Transverse colon (tissue), 4 donors: ENCODE data around the gene TNFRSF11A. TPM values are rescaled to one million over a fixed set of nuclear protein-coding genes. Genes with fewer than 3 reads are reported as not detected.
A peak's percentile ranks its signal among the peaks of the same experiment; 100 is the strongest.

Experiments used
- DNase-seq: peaks from one replicate; pipeline ENCODE4 v3.0.0-alpha.2; 2019
- H3K27ac ChIP-seq, 4 donors: fragments of 200-600 bp; sonication (generic); 2 replicates each; pipeline ENCODE4 v1.5.1; 2016 to 2018; ENCODE audit warnings: inconsistent platforms in 4 of 4
- H3K27me3 ChIP-seq: fragments of 200-600 bp; sonication (generic); 2 replicates; pipeline ENCODE4 v1.5.1; 2017; ENCODE audit warnings: inconsistent platforms
- H3K36me3 ChIP-seq, 4 donors: fragments of 200-600 bp; sonication (generic); 2 replicates each; pipeline ENCODE4 v1.5.1; 2017 to 2019; ENCODE audit warnings: inconsistent platforms in 4 of 4
- H3K4me1 ChIP-seq, 4 donors: fragments of 200-600 bp; sonication (generic); 2 replicates each; pipeline ENCODE4 v1.5.1; 2017 to 2020; ENCODE audit warnings: inconsistent platforms in 4 of 4
- H3K4me3 ChIP-seq, 4 donors: fragments of 200-600 bp; sonication (generic); 1 replicate in 1 of 4; 2 replicates in 3 of 4; pipeline versions ENCODE4 v1.5.1 to v1.6.1; 2017 to 2019; ENCODE audit warnings: inconsistent platforms in 4 of 4
- H3K9me3 ChIP-seq, 2 donors: fragments of 200-600 bp; sonication (generic); 2 replicates each; pipeline ENCODE4 v1.5.1; 2017 to 2019; ENCODE audit warnings: inconsistent platforms in 2 of 2
- EP300 ChIP-seq: sonication (generic); formaldehyde crosslinking; IDR thresholded peaks from one replicate; pipeline ENCODE4 v1.6.1; 2017; ENCODE audit warnings: antibody characterized with exemption, low read depth
- POLR2A ChIP-seq: fragments of 450-650 bp; IDR thresholded peaks from one replicate; pipeline ENCODE4 v1.6.1; 2016; ENCODE audit warnings: antibody characterized with exemption, mild to moderate bottlenecking, moderate library complexity
- POLR2AphosphoS5 ChIP-seq, 3 donors: sonication (generic); formaldehyde crosslinking; IDR thresholded peaks; one replicate each; pipeline ENCODE4 v1.6.1; 2016; ENCODE audit warnings: antibody characterized with exemption in 3 of 3
- WGBS, 2 donors: methylation state at CpG; one replicate each; pipeline ENCODE4 v1.1.5; 2018; ENCODE audit warnings: low coverage in 1 of 2; 5-methylcytosine and 5-hydroxymethylcytosine counted together
- in situ Hi-C, 4 donors: fragments of 200-750 bp; cut with MboI; loops; one replicate each; pipeline versions ENCODE4 v1.15.0 to v1.15.1; 2017; ENCODE audit warnings: low sequenced_read_pairs in 3 of 4, low pct_ligation_motif_present in 1 of 4, low pct_unique_long_range_greater_than_20kb in 1 of 4
- intact Hi-C: fragments of 100-400 bp; cut with DNase I; formaldehyde crosslinking; loops from one replicate; pipeline ENCODE4 v1.15.1; 2023; ENCODE audit warnings: low total_unique reads
- total RNA-seq, 4 donors: library from RNA; depleted of rRNA; stranded (reverse); fragments of >200 nt; gene quantifications; one replicate each; pipeline ENCODE4 v1.1.0, GENCODE V29; 2016
- TF ChIP-seq, protein P1 (sequence below), 5 experiments: fragments of 200-600 bp in 3 of 5; fragments of 450-650 bp in 2 of 5; sonication (generic) in 3 of 5; IDR thresholded peaks; 1 replicate in 2 of 5; 2 replicates in 3 of 5; pipeline ENCODE4 v1.5.1; 2016 to 2017; ENCODE audit warnings: antibody characterized with exemption in 5 of 5, inconsistent platforms in 3 of 5, mild to moderate bottlenecking in 2 of 5, moderate library complexity in 1 of 5

The TNFRSF11A gene
- 10 to 100 TPM; 23.9 to 59.9 (median 31.6) TPM for total RNA-seq

DNA sequence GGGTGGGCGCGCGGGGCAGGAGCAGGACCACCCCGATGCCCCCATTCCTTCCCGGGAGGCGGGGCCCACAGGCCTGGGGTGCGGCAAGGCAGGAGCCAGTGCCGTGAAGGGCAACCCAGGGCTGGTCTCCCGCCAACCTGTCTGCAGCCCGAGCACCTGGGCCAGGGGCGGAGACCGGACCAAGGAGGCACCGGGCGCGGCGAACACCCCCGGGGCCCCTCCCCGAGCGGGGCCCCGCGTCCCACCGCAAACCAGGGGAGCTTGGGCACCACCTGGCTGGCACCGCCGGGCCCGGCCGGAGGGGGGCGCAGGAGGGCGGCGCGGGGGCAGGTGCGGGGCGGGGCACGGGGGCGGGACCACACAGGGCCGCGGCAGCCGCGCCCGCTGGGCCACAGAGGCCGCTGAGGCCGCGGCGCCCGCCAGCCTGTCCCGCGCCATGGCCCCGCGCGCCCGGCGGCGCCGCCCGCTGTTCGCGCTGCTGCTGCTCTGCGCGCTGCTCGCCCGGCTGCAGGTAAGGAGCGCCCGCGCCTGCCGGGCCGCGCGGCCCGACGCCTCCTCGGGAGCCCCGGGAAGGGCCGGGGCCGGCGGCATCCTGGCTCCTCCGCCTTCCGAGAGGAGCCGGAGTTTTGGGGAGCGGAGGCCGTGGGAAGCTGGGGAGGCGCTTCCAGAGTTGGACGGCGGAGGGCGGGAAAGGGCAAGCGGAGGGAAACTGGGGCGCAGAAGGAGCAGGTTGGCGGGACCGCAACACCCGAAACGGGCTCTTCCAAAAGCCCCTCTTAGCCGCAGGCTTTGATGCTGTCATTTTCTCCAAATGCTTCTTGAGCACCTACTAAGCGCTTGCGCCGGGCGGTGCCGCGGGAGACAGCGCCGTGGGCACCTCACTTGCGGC lies at the start of gene TNFRSF11A:
Gene TNFRSF11A (plus strand): TSS at position 394 of the 889 bp plus-strand sequence. CDS start 43 bp downstream, at position 437.
- 0 to 1% methylated on average over 2 to 54 of the region's 99 CpGs for WGBS, 2 donors
- Histone ChIP-seq H3K4me3 (peak within 1 kb of the TSS; percentile 36 to 59 (median 56)), H3K27me3 (peaks cover 61% of the 10 kb centered on the region), H3K9me3 (no peaks in the 10 kb centered on the region), H3K4me1 (peaks cover 10 to 60% (median 44%) of the 10 kb centered on the region in 4 donors), H3K27ac (peak within 1 kb of the TSS; percentile 55 to 83 (median 82)), H3K36me3 (no peaks in the 10 kb centered on the region)
- peak; percentile 83 for DNase-seq
- intact Hi-C loops (no loop called here), in situ Hi-C loops (no loop called here)
- TF ChIP-seq, protein P1, sequence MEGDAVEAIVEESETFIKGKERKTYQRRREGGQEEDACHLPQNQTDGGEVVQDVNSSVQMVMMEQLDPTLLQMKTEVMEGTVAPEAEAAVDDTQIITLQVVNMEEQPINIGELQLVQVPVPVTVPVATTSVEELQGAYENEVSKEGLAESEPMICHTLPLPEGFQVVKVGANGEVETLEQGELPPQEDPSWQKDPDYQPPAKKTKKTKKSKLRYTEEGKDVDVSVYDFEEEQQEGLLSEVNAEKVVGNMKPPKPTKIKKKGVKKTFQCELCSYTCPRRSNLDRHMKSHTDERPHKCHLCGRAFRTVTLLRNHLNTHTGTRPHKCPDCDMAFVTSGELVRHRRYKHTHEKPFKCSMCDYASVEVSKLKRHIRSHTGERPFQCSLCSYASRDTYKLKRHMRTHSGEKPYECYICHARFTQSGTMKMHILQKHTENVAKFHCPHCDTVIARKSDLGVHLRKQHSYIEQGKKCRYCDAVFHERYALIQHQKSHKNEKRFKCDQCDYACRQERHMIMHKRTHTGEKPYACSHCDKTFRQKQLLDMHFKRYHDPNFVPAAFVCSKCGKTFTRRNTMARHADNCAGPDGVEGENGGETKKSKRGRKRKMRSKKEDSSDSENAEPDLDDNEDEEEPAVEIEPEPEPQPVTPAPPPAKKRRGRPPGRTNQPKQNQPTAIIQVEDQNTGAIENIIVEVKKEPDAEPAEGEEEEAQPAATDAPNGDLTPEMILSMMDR (IDR thresholded peaks at IDR 0.05): peak in 4 of 5 experiments; percentile 20 to 56 (median 42)
- TF ChIP-seq EP300 (no peak), POLR2AphosphoS5 (IDR thresholded peaks at IDR 0.05) (no peak), POLR2A (no peak)

DNA sequence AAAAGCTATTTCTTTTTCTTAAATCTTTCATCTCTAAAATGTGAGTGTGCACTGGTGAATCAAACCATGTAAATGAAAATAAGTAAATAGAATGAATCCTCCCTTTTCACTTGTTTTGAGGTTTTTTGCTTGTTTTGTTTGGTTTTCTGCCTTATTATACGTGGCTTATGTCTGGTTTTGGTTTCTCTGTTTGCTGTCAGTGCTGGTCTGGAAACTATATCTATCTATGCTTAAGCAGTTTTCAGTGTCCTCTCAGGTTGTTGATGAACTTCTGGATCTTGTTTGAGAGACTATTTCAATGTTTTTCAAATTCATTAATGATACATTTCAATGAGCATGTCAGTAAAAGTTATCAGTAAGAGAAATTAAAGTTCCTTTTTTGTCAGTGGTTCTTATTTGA lies 48.1 kb upstream of the TNFRSF11A start:
- Histone ChIP-seq H3K27me3 (no peaks in the 10 kb centered on the region), H3K9me3 (no peaks in the 10 kb centered on the region), H3K4me3 (no peak overlapping the region), H3K4me1 (peaks cover 0 to 8% (median 0%) of the 10 kb centered on the region in 4 donors), H3K27ac (no peak overlapping the region), H3K36me3 (peaks cover 0 to 50% (median 6%) of the 10 kb centered on the region in 4 donors)
- TF ChIP-seq, protein P1 (IDR thresholded peaks at IDR 0.05): no peak
- TF ChIP-seq EP300 (no peak), POLR2AphosphoS5 (IDR thresholded peaks at IDR 0.05) (no peak), POLR2A (no peak)
- 80% methylated on average over 1 of the region's 1 CpG for WGBS, 2 donors
- in situ Hi-C loops (no loop called here), intact Hi-C loops (no loop called here)
- DNase-seq: no peak

DNA sequence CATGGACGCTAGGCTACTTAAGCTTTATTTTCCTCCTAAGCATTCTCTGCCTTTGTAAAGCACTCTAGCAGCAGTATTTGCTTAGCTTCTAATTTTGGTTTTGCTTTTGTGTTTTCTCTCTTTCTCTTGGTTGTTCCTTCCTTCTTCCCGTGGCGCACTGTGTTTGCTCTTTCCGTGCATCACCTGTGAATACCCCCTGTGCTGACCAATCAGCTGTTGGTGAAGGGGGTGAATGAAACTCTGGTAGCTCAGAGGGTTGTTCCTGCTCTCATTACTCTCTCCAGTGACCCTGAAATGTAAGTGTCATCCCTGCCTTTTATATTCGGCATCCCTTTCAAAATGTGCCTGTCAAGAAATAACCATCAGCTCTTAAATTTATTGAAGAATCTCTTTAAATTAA lies 45.5 kb upstream of the TNFRSF11A start:
- in situ Hi-C loops (no loop called here), intact Hi-C loops (no loop called here)
- H3K4me3 ChIP-seq: no peak overlapping the region
- H3K9me3 ChIP-seq: no peaks in the 10 kb centered on the region
- no peak overlapping the region for H3K27ac ChIP-seq
- peaks cover 0 to 10% (median 0%) of the 10 kb centered on the region in 4 donors for H3K4me1 ChIP-seq
- TF ChIP-seq POLR2AphosphoS5 (IDR thresholded peaks at IDR 0.05) (no peak), EP300 (no peak), POLR2A (no peak)
- TF ChIP-seq, protein P1 (IDR thresholded peaks at IDR 0.05): no peak
- WGBS, 2 donors: 62 to 63% methylated on average over 2 to 5 of the region's 5 CpGs
- peaks cover 0 to 59% (median 2%) of the 10 kb centered on the region in 4 donors for H3K36me3 ChIP-seq
- DNase-seq: no peak
- H3K27me3 ChIP-seq: no peaks in the 10 kb centered on the region

DNA sequence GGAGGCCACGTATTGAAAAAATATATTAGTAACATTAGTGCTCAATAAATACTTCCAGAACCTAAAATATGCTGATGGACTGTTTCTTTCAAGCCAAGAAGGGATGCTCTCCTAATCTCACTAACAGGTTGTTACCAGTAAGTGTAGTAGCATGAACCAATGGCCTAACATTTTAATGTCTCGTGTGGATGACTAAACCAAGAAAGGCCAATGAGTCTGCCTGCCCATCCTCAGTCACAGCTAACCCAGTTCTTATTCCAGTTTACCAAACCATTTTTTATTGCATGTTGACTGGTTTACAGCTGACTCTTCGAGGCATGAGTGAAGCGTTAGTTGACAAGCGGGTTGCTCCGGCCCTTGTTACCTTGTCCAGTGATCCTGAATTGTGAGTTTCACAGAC lies 45.1 kb upstream of the TNFRSF11A start:
- peaks cover 0 to 10% (median 0%) of the 10 kb centered on the region in 4 donors for H3K4me1 ChIP-seq
- TF ChIP-seq, protein P1 (IDR thresholded peaks at IDR 0.05): no peak
- no peak overlapping the region for H3K4me3 ChIP-seq
- no peaks in the 10 kb centered on the region for H3K9me3 ChIP-seq
- H3K27ac ChIP-seq: no peak overlapping the region
- no peaks in the 10 kb centered on the region for H3K27me3 ChIP-seq
- no peak for DNase-seq
- H3K36me3 ChIP-seq: peaks cover 0 to 54% (median 1%) of the 10 kb centered on the region in 4 donors
- intact Hi-C loops: no loop called here
- 88 to 91% methylated on average over 6 of the region's 6 CpGs for WGBS, 2 donors
- in situ Hi-C loops: no loop called here
